ENCODE results near the gene LHPP.

DNA sequence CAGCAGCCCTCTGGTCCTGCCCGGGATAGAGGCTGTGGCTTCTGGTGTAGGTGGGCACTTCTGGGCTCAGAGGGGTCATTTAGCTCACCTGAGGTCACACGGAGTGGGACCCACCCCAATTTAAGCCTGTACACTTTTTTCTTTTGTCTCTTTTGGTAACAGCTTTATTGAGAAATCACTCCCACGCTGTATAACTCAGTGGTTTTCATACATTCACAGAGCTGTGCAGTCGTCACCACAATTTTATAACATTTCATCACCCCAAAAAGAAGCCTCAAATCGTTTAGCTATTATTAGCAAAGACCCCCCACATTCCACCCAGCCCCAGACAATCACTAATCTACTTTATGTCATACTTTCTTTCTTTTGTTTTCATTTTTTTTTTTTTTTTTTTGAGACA, 62.3 kb downstream of the LHPP start:
- TF ChIP-seq, protein P1, sequence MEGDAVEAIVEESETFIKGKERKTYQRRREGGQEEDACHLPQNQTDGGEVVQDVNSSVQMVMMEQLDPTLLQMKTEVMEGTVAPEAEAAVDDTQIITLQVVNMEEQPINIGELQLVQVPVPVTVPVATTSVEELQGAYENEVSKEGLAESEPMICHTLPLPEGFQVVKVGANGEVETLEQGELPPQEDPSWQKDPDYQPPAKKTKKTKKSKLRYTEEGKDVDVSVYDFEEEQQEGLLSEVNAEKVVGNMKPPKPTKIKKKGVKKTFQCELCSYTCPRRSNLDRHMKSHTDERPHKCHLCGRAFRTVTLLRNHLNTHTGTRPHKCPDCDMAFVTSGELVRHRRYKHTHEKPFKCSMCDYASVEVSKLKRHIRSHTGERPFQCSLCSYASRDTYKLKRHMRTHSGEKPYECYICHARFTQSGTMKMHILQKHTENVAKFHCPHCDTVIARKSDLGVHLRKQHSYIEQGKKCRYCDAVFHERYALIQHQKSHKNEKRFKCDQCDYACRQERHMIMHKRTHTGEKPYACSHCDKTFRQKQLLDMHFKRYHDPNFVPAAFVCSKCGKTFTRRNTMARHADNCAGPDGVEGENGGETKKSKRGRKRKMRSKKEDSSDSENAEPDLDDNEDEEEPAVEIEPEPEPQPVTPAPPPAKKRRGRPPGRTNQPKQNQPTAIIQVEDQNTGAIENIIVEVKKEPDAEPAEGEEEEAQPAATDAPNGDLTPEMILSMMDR (conservative IDR thresholded peaks at IDR 0.05), result no peak
- TF ChIP-seq ZFX (IDR thresholded peaks at IDR 0.05), result no peak
